Fibroblast of lung (primary cell): ENCODE data around the gene NRP1.

Source experiments
- EZH2 ChIP-seq: IDR thresholded peaks from 2 replicates; pipeline ENCODE4 v1.5.1; 2012; ENCODE audit warnings: low read length, control low read depth, mild to moderate bottlenecking; ENCODE audit errors: missing control alignments
- TF ChIP-seq, protein P1 (sequence below), 2 donors: IDR thresholded peaks in 1 of 2; conservative IDR thresholded peaks in 1 of 2; 1 replicate in 1 of 2; 2 replicates in 1 of 2; pipeline ENCODE4 v1.5.1; 2011 to 2012; ENCODE audit warnings: low read length in 2 of 2, control low read depth in 1 of 2, inconsistent platforms in 1 of 2, low read depth in 1 of 2, mild to moderate bottlenecking in 1 of 2

DNA sequence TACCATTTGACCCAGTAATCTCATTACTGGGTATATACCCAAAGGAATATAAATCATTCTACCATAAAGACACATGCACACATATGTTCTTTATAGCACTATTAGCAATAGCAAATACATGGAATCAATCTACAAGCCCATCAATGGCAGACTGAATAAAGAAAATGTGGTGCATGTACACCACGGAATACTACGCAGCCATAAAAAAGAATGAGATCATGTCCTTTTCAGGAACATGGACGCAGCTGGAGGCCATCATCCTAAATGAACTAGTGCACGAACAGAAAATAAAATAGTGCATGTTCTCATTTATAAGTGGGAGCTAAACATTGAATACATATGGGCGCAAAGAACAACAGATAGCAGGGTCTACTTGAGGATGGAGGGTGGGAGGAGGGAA, 26.6 kb downstream of the NRP1 start:
- TF ChIP-seq, protein P1, sequence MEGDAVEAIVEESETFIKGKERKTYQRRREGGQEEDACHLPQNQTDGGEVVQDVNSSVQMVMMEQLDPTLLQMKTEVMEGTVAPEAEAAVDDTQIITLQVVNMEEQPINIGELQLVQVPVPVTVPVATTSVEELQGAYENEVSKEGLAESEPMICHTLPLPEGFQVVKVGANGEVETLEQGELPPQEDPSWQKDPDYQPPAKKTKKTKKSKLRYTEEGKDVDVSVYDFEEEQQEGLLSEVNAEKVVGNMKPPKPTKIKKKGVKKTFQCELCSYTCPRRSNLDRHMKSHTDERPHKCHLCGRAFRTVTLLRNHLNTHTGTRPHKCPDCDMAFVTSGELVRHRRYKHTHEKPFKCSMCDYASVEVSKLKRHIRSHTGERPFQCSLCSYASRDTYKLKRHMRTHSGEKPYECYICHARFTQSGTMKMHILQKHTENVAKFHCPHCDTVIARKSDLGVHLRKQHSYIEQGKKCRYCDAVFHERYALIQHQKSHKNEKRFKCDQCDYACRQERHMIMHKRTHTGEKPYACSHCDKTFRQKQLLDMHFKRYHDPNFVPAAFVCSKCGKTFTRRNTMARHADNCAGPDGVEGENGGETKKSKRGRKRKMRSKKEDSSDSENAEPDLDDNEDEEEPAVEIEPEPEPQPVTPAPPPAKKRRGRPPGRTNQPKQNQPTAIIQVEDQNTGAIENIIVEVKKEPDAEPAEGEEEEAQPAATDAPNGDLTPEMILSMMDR (conservative IDR thresholded peaks at IDR 0.05 in 1 of 2, IDR thresholded peaks at IDR 0.05 in 1 of 2; ENCODE audit: low read depth in 1 of 2, low read length in 2 of 2), result no peak
- no peak for TF ChIP-seq EZH2
